Brain pericyte (primary cell): ENCODE results near the gene SYCN.

Source experiments
- DNase-seq: peaks from one replicate; pipeline ENCODE4 v3.0.0-alpha.2; 2012; ENCODE audit warnings: low read depth, low spot score

SYCN gene

GRCh38 chr19:39171479-39172465 lies 32.3 kb downstream of the SYCN start:
- DNase-seq = peak; percentile 31

GRCh38 chr19:39170386-39171231 lies 33.5 kb downstream of the SYCN start:
- no peak for DNase-seq

GRCh38 chr19:39169143-39169810 lies 34.8 kb downstream of the SYCN start:
- DNase-seq = no peak

- no peak for DNase-seq
Observed at GRCh38 chr19:39168258-39169142, 35.6 kb downstream of the SYCN start.

GRCh38 chr19:39167461-39168257 lies 36.4 kb downstream of the SYCN start:
- DNase-seq = no peak

GRCh38 chr19:39166571-39167391 lies 37.3 kb downstream of the SYCN start:
- DNase-seq = no peak

GRCh38 chr19:39165857-39166256 lies 38.2 kb downstream of the SYCN start:
- no peak for DNase-seq

GRCh38 chr19:39164289-39164688 lies 39.8 kb downstream of the SYCN start:
- DNase-seq = no peak

- no peak for DNase-seq
Observed at GRCh38 chr19:39163621-39164020, 40.4 kb downstream of the SYCN start.

GRCh38 chr19:39162441-39163043 lies 41.5 kb downstream of the SYCN start:
- no peak for DNase-seq

- DNase-seq = no peak
Observed at GRCh38 chr19:39160889-39161672, 43.0 kb downstream of the SYCN start.

GRCh38 chr19:39160523-39160861 lies 43.6 kb downstream of the SYCN start:
- no peak for DNase-seq

GRCh38 chr19:39158646-39159260 lies 45.3 kb downstream of the SYCN start:
- no peak for DNase-seq

GRCh38 chr19:39157997-39158389 lies 46.1 kb downstream of the SYCN start:
- no peak for DNase-seq

GRCh38 chr19:39157275-39157996 lies 46.6 kb downstream of the SYCN start:
- no peak for DNase-seq

- no peak for DNase-seq
Observed at GRCh38 chr19:39156326-39157230, 47.5 kb downstream of the SYCN start.
